Hepatocyte (in vitro differentiated cells): ENCODE measurements around the gene ABCA10. TPM values are rescaled to one million over a fixed set of nuclear protein-coding genes. Genes with fewer than 3 reads are reported as not detected.

ENCODE experiments used
- DNase-seq: peaks from one replicate; pipeline ENCODE4 v3.0.0-alpha.2; 2016; ENCODE audit warnings: low spot score
- H2AFZ ChIP-seq: fragments of 200-600 bp; sonication (generic); 2 replicates; pipeline ENCODE4 v1.6.0; 2016; ENCODE audit warnings: antibody characterized with exemption, mild to moderate bottlenecking
- H3K27ac ChIP-seq: fragments of 200-600 bp; sonication (generic); 2 replicates; pipeline ENCODE4 v1.5.1; 2016; ENCODE audit warnings: mild to moderate bottlenecking
- H3K27me3 ChIP-seq: fragments of 200-600 bp; sonication (generic); 2 replicates; pipeline ENCODE4 v1.6.1; 2016
- H3K36me3 ChIP-seq: fragments of 200-600 bp; sonication (generic); replicated peaks from 2 replicates; pipeline ENCODE4 v1.5.1; 2016; ENCODE audit warnings: low read depth; ENCODE audit not compliant: insufficient read depth
- H3K4me1 ChIP-seq: fragments of 200-600 bp; sonication (generic); 2 replicates; pipeline ENCODE4 v1.5.1; 2016; ENCODE audit warnings: mild to moderate bottlenecking, moderate library complexity; ENCODE audit not compliant: insufficient read depth
- H3K4me2 ChIP-seq: fragments of 200-600 bp; sonication (generic); 2 replicates; pipeline ENCODE4 v1.6.0; 2016
- H3K4me3 ChIP-seq: fragments of 200-600 bp; sonication (generic); 2 replicates; pipeline ENCODE4 v1.5.1; 2016; ENCODE audit warnings: mild to moderate bottlenecking
- H3K79me2 ChIP-seq: fragments of 200-600 bp; sonication (generic); 2 replicates; pipeline ENCODE4 v1.6.0; 2017; ENCODE audit warnings: mild to moderate bottlenecking
- H3K9me2 ChIP-seq: fragments of 200-600 bp; sonication (generic); replicated peaks from 2 replicates; pipeline ENCODE4 v1.6.0; 2017; ENCODE audit warnings: mild to moderate bottlenecking; ENCODE audit not compliant: insufficient read depth
- H3K9me3 ChIP-seq: fragments of 200-600 bp; sonication (generic); 2 replicates; pipeline ENCODE4 v1.5.1; 2016; ENCODE audit warnings: low read depth, mild to moderate bottlenecking
- H4K20me1 ChIP-seq: fragments of 200-600 bp; sonication (generic); 2 replicates; pipeline ENCODE4 v1.6.0; 2016; ENCODE audit warnings: mild to moderate bottlenecking; ENCODE audit not compliant: insufficient read depth, poor library complexity, severe bottlenecking
- EZH2 ChIP-seq: fragments of 200-600 bp; sonication (generic); IDR thresholded peaks from 2 replicates; pipeline ENCODE4 v1.6.1; 2016; ENCODE audit warnings: antibody characterized with exemption, mild to moderate bottlenecking, borderline replicate concordance
- EZH2phosphoT487 ChIP-seq: fragments of 200-600 bp; sonication (generic); IDR thresholded peaks from one replicate; pipeline ENCODE4 v1.6.1; 2018; ENCODE audit warnings: antibody characterized with exemption, mild to moderate bottlenecking, low read depth, moderate library complexity; ENCODE audit not compliant: unreplicated experiment, severe bottlenecking
- WGBS: methylation state at CpG from one replicate; pipeline ENCODE4 v1.1.6; 2016; ENCODE audit warnings: low lambda C conversion rate; ENCODE audit errors: missing lambda C conversion rate; 5-methylcytosine and 5-hydroxymethylcytosine counted together
- polyA plus RNA-seq: library from polyadenylated mRNA; unstranded; fragments of >200 nt; fragmentation: Nextera tagmentation; extraction: Ambion mirVana; gene quantifications from 2 replicates; pipeline ENCODE4 v1.2.1, GENCODE V29; 2016
- total RNA-seq: library from RNA; depleted of rRNA; stranded (reverse); fragments of >200 nt; gene quantifications from 2 replicates; pipeline ENCODE4 v1.2.3, GENCODE V29; 2014
- TF ChIP-seq, protein P1 (sequence below): fragments of 200-600 bp; sonication (generic); IDR thresholded peaks from 2 replicates; pipeline ENCODE4 v1.5.1; 2016; ENCODE audit warnings: antibody characterized with exemption, mild to moderate bottlenecking; ENCODE audit not compliant: poor library complexity

ABCA10 gene
- total and polyA plus RNA-seq, 2 experiments from 2014 or later, result 4.7 TPM; not detected in 1

GRCh38 chr17:69232650-69233049 is 4.0 kb upstream of the ABCA10 start:
- Histone ChIP-seq H2AFZ (no peak overlapping the region), H3K4me1 (peaks cover 4% of the 10 kb centered on the region), H3K9me2 (no peaks in the 10 kb centered on the region), H3K9me3 (no peaks in the 10 kb centered on the region), H3K27ac (no peak overlapping the region), H3K36me3 (no peaks in the 10 kb centered on the region), H4K20me1 (no peaks in the 10 kb centered on the region), H3K79me2 (no peaks in the 10 kb centered on the region), H3K27me3 (no peaks in the 10 kb centered on the region), H3K4me2 (no peak overlapping the region), H3K4me3 (no peak overlapping the region)
- DNase-seq, result no peak
- no peak for TF ChIP-seq EZH2
- TF ChIP-seq, protein P1, sequence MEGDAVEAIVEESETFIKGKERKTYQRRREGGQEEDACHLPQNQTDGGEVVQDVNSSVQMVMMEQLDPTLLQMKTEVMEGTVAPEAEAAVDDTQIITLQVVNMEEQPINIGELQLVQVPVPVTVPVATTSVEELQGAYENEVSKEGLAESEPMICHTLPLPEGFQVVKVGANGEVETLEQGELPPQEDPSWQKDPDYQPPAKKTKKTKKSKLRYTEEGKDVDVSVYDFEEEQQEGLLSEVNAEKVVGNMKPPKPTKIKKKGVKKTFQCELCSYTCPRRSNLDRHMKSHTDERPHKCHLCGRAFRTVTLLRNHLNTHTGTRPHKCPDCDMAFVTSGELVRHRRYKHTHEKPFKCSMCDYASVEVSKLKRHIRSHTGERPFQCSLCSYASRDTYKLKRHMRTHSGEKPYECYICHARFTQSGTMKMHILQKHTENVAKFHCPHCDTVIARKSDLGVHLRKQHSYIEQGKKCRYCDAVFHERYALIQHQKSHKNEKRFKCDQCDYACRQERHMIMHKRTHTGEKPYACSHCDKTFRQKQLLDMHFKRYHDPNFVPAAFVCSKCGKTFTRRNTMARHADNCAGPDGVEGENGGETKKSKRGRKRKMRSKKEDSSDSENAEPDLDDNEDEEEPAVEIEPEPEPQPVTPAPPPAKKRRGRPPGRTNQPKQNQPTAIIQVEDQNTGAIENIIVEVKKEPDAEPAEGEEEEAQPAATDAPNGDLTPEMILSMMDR, result no peak
- no peak for TF ChIP-seq EZH2phosphoT487

DNA sequence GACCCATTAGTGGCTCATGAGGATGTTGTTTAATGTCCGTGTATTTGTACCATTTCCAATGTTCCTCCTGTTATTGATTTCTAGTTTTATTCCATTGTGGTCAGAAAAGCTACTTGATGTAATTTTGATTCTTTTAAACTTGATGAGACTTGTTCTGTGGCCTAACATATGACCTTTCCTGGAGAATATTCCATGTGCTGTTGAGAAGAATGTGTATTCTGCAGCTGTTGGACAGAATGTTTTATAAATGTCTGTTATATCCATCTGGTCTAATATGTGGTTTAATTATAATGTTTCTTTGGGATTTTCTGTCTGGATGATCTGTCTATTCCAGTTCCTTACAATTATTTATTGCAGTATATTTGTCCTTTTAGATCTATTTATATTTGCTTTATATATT is 2.9 kb upstream of the ABCA10 start:
- no peaks in the 10 kb centered on the region for H3K27me3 ChIP-seq
- H3K4me3 ChIP-seq, result no peak overlapping the region
- H4K20me1 ChIP-seq, result no peaks in the 10 kb centered on the region
- no peak overlapping the region for H2AFZ ChIP-seq
- no peak for DNase-seq
- no peaks in the 10 kb centered on the region for H3K79me2 ChIP-seq
- peaks cover 8% of the 10 kb centered on the region for H3K4me1 ChIP-seq
- no peaks in the 10 kb centered on the region for H3K9me2 ChIP-seq
- no peak overlapping the region for H3K27ac ChIP-seq
- H3K36me3 ChIP-seq, result no peaks in the 10 kb centered on the region
- no peak overlapping the region for H3K4me2 ChIP-seq
- TF ChIP-seq EZH2phosphoT487, result no peak
- TF ChIP-seq, protein P1, result no peak
- TF ChIP-seq EZH2, result no peak
- WGBS, result 96% methylated on average over 1 of the region's 1 CpG
- H3K9me3 ChIP-seq, result no peaks in the 10 kb centered on the region

GRCh38 chr17:69230939-69231338 is 2.3 kb upstream of the ABCA10 start:
- H2AFZ ChIP-seq, result no peak overlapping the region
- H3K27me3 ChIP-seq, result no peaks in the 10 kb centered on the region
- WGBS, result 94% methylated on average over 3 of the region's 3 CpGs
- TF ChIP-seq EZH2, result no peak
- TF ChIP-seq, protein P1, result no peak
- no peak for TF ChIP-seq EZH2phosphoT487
- H3K4me1 ChIP-seq, result peaks cover 8% of the 10 kb centered on the region
- H3K4me2 ChIP-seq, result no peak overlapping the region
- no peaks in the 10 kb centered on the region for H3K79me2 ChIP-seq
- no peaks in the 10 kb centered on the region for H3K9me2 ChIP-seq
- no peaks in the 10 kb centered on the region for H3K9me3 ChIP-seq
- no peak overlapping the region for H3K27ac ChIP-seq
- DNase-seq, result no peak
- H4K20me1 ChIP-seq, result no peaks in the 10 kb centered on the region
- H3K36me3 ChIP-seq, result no peaks in the 10 kb centered on the region
- H3K4me3 ChIP-seq, result no peak overlapping the region

GRCh38 chr17:69228018-69228417 is 606 bp downstream of the ABCA10 start:
- H3K4me3 ChIP-seq, result no peak overlapping the region
- H4K20me1 ChIP-seq, result no peaks in the 10 kb centered on the region
- no peaks in the 10 kb centered on the region for H3K9me3 ChIP-seq
- H3K27me3 ChIP-seq, result no peaks in the 10 kb centered on the region
- H3K27ac ChIP-seq, result no peak overlapping the region
- H3K4me1 ChIP-seq, result peaks cover 8% of the 10 kb centered on the region
- no peaks in the 10 kb centered on the region for H3K79me2 ChIP-seq
- no peak overlapping the region for H3K4me2 ChIP-seq
- H3K36me3 ChIP-seq, result no peaks in the 10 kb centered on the region
- DNase-seq, result no peak
- no peaks in the 10 kb centered on the region for H3K9me2 ChIP-seq
- TF ChIP-seq EZH2phosphoT487 (no peak), EZH2 (no peak)
- TF ChIP-seq, protein P1, result no peak
- no peak overlapping the region for H2AFZ ChIP-seq
